ENCODE data around the gene KNDC1. TPM values are rescaled to one million over a fixed set of nuclear protein-coding genes. Genes with fewer than 3 reads are reported as not detected.

The KNDC1 gene, protein sequence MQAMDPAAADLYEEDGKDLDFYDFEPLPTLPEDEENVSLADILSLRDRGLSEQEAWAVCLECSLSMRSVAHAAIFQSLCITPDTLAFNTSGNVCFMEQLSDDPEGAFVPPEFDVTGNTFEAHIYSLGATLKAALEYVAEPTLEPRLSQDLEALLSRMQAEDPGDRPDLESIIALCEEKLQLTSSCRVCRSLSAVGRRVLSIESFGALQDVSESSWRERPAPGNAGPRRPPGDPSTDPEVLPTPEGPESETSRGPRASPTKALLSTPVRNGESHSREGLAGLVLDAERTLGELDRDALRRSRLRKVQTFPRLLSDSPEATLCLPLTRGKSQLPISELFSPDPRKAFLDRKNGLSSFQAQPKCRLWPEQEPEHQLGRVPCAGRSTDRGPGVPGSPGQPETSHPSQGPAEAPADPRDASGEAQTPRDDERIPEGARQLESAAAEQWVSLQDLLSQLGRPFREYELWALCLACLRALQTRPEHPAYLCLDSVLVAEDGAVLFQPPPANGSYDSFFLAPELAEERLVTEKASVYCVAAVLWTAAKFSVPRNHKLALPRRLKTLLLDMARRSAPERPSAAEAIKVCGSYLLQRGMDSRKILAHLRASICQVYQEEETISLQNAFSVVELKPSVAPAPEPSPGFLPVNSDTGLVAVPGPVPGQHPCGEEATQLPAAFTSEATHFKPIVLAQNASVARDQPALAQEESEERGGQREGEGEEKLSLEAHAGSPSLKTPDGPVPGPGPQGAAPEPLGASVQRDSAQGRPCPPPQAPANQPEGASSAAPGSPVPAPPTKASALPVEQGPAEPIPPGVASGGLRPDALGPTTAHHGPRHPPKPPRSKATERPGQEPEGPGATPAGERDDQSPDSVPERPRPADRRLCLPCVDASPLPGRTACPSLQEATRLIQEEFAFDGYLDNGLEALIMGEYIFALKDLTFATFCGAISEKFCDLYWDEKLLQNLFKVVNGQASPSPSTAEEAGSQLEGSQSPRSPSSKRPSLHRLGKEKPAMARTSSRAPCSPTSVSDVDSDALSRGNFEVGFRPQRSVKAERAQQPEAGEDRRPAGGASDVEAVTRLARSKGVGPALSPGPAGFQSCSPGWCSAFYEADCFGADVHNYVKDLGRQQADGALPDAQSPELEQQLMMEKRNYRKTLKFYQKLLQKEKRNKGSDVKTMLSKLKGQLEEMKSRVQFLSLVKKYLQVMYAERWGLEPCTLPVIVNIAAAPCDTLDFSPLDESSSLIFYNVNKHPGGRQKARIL (N-terminal part only)
- total RNA-seq, result 0.13 TPM in 1 of 2 replicates, not detected in the other

GRCh38 chr10:133159950-133160825, at the start of gene KNDC1:
KNDC1 (plus strand) TSS chr10:133160219; CDS start chr10:133160468, 249 bp downstream.

GRCh38 chr10:133230044-133230361, 70.0 kb downstream of the KNDC1 start, which contains the start of gene UTF1:
UTF1 (plus strand) TSS chr10:133230217; CDS start chr10:133230289, 72 bp downstream.

GRCh38 chr10:133237588-133238465, 77.8 kb downstream of the KNDC1 start, which contains the start of gene VENTX:
VENTX (plus strand) TSS chr10:133237855; CDS start chr10:133237915, 60 bp downstream.

Other genes with a start within 250 kb of the KNDC1 start
- gene CFAP46, start 217.6 kb upstream of the KNDC1 start, total RNA-seq, result 0.20 and 0.25 TPM in 2 replicates
- gene ADGRA1, start 72.3 kb upstream of the KNDC1 start, total RNA-seq, result not detected in 2 replicates
- gene UTF1, start 70.0 kb downstream of the KNDC1 start, total RNA-seq, result not detected in 2 replicates
- not detected in 2 replicates for gene VENTX, start 77.6 kb downstream of the KNDC1 start, total RNA-seq
- 1.5 and 3.8 TPM in 2 replicates for gene ADAM8, start 116.6 kb downstream of the KNDC1 start, total RNA-seq
- 37.1 and 39.6 TPM in 2 replicates for gene TUBGCP2, start 148.7 kb downstream of the KNDC1 start, total RNA-seq
- 40.4 and 40.7 TPM in 2 replicates for gene ZNF511, start 148.7 kb downstream of the KNDC1 start, total RNA-seq
- gene CALY, start 176.7 kb downstream of the KNDC1 start, total RNA-seq, result not detected in 2 replicates
- gene PRAP1, start 187.2 kb downstream of the KNDC1 start, total RNA-seq, result not detected in 2 replicates
- gene FUOM, start 197.8 kb downstream of the KNDC1 start, total RNA-seq, result 15.0 and 25.6 TPM in 2 replicates
- gene ECHS1, start 213.1 kb downstream of the KNDC1 start, total RNA-seq, result 138 and 146 TPM in 2 replicates
- 3.3 and 4.5 TPM in 2 replicates for gene PAOX, start 219.0 kb downstream of the KNDC1 start, total RNA-seq
- 33.1 and 38.0 TPM in 2 replicates for gene MTG1, start 233.9 kb downstream of the KNDC1 start, total RNA-seq